Activated T-helper 17 cell treated with anti-CD3 and anti-CD28 coated beads, Interleukin-2, amount 50 U/mL, for 72 hours (primary cell): Measurements from ENCODE around the gene LCA5. TPM values are rescaled to one million over a fixed set of nuclear protein-coding genes. Genes with fewer than 3 reads are reported as not detected.

Experiments used
- ATAC-seq: fragments of 150-1000 bp; cut with Tn5 transposase; replicated peaks from 2 replicates; pipeline ENCODE4 v1.10.0; 2021; ENCODE audit warnings: mild to moderate bottlenecking, moderate library complexity
- H3K27ac Mint-ChIP-seq: one replicate; pipeline ENCODE4 v1.8.0; 2022; ENCODE audit warnings: mixed read lengths
- H3K27me3 Mint-ChIP-seq: one replicate; pipeline ENCODE4 v1.8.0; 2022; ENCODE audit warnings: mixed read lengths
- H3K36me3 Mint-ChIP-seq: one replicate; pipeline ENCODE4 v1.8.0; 2022; ENCODE audit warnings: low read depth, mild to moderate bottlenecking, mixed read lengths
- H3K4me1 Mint-ChIP-seq: one replicate; pipeline ENCODE4 v1.8.0; 2022; ENCODE audit warnings: mixed read lengths
- H3K4me3 Mint-ChIP-seq: one replicate; pipeline ENCODE4 v1.8.0; 2022; ENCODE audit warnings: mild to moderate bottlenecking, mixed read lengths
- H3K9me3 Mint-ChIP-seq: one replicate; pipeline ENCODE4 v1.8.0; 2022; ENCODE audit warnings: mixed read lengths
- total RNA-seq, 2 donors: library from RNA; stranded (reverse); gene quantifications; one replicate each; pipeline ENCODE4 v1.2.3, GENCODE V29; 2022

The LCA5 gene
- total RNA-seq, 2 donors from 2014 or later: 0.28 to 0.32 TPM

- no peaks in the 10 kb centered on the region for H3K27me3 Mint-ChIP-seq
- no peak overlapping the region for H3K4me3 Mint-ChIP-seq
- no peak overlapping the region for H3K27ac Mint-ChIP-seq
- H3K4me1 Mint-ChIP-seq: no peaks in the 10 kb centered on the region
- no peaks in the 10 kb centered on the region for H3K36me3 Mint-ChIP-seq
- no peak for ATAC-seq
- H3K9me3 Mint-ChIP-seq: no peaks in the 10 kb centered on the region
These were observed 18.4 kb downstream of the LCA5 start for GRCh38 chr6:79518842-79519241.

GRCh38 chr6:79515436-79515835 lies 21.8 kb downstream of the LCA5 start:
- no peaks in the 10 kb centered on the region for H3K9me3 Mint-ChIP-seq
- no peaks in the 10 kb centered on the region for H3K27me3 Mint-ChIP-seq
- no peak overlapping the region for H3K4me3 Mint-ChIP-seq
- H3K27ac Mint-ChIP-seq: no peak overlapping the region
- H3K4me1 Mint-ChIP-seq: no peaks in the 10 kb centered on the region
- H3K36me3 Mint-ChIP-seq: no peaks in the 10 kb centered on the region
- no peak for ATAC-seq

GRCh38 chr6:79513111-79513510 lies 24.1 kb downstream of the LCA5 start:
- H3K27ac Mint-ChIP-seq: no peak overlapping the region
- no peaks in the 10 kb centered on the region for H3K9me3 Mint-ChIP-seq
- ATAC-seq: no peak
- H3K27me3 Mint-ChIP-seq: no peaks in the 10 kb centered on the region
- H3K36me3 Mint-ChIP-seq: no peaks in the 10 kb centered on the region
- no peaks in the 10 kb centered on the region for H3K4me1 Mint-ChIP-seq
- no peak overlapping the region for H3K4me3 Mint-ChIP-seq

- no peaks in the 10 kb centered on the region for H3K4me1 Mint-ChIP-seq
- H3K36me3 Mint-ChIP-seq: no peaks in the 10 kb centered on the region
- H3K4me3 Mint-ChIP-seq: no peak overlapping the region
- H3K27me3 Mint-ChIP-seq: no peaks in the 10 kb centered on the region
- no peaks in the 10 kb centered on the region for H3K9me3 Mint-ChIP-seq
- ATAC-seq: no peak
- H3K27ac Mint-ChIP-seq: no peak overlapping the region
These were observed 25.2 kb downstream of the LCA5 start for GRCh38 chr6:79512014-79512413.

GRCh38 chr6:79510707-79511106 lies 26.5 kb downstream of the LCA5 start:
- Mint-ChIP-seq H3K27me3 (no peaks in the 10 kb centered on the region), H3K9me3 (no peaks in the 10 kb centered on the region), H3K36me3 (no peaks in the 10 kb centered on the region), H3K4me3 (no peak overlapping the region), H3K4me1 (no peaks in the 10 kb centered on the region), H3K27ac (no peak overlapping the region)
- no peak for ATAC-seq

- H3K9me3 Mint-ChIP-seq: no peaks in the 10 kb centered on the region
- H3K36me3 Mint-ChIP-seq: no peaks in the 10 kb centered on the region
- no peaks in the 10 kb centered on the region for H3K4me1 Mint-ChIP-seq
- no peak overlapping the region for H3K27ac Mint-ChIP-seq
- ATAC-seq: no peak
- no peak overlapping the region for H3K4me3 Mint-ChIP-seq
- no peaks in the 10 kb centered on the region for H3K27me3 Mint-ChIP-seq
These were observed 31.0 kb downstream of the LCA5 start for GRCh38 chr6:79506251-79506650.

- no peak overlapping the region for H3K27ac Mint-ChIP-seq
- ATAC-seq: no peak
- H3K9me3 Mint-ChIP-seq: no peaks in the 10 kb centered on the region
- H3K36me3 Mint-ChIP-seq: no peaks in the 10 kb centered on the region
- H3K4me3 Mint-ChIP-seq: no peak overlapping the region
- H3K27me3 Mint-ChIP-seq: no peaks in the 10 kb centered on the region
- no peaks in the 10 kb centered on the region for H3K4me1 Mint-ChIP-seq
These were observed 32.9 kb downstream of the LCA5 start for GRCh38 chr6:79504372-79504771.

- no peak overlapping the region for H3K27ac Mint-ChIP-seq
- H3K4me3 Mint-ChIP-seq: no peak overlapping the region
- no peak for ATAC-seq
- no peaks in the 10 kb centered on the region for H3K9me3 Mint-ChIP-seq
- no peaks in the 10 kb centered on the region for H3K27me3 Mint-ChIP-seq
- H3K36me3 Mint-ChIP-seq: no peaks in the 10 kb centered on the region
- no peaks in the 10 kb centered on the region for H3K4me1 Mint-ChIP-seq
These were observed 38.4 kb downstream of the LCA5 start for GRCh38 chr6:79498842-79499241.

GRCh38 chr6:79495246-79495645 lies 42.0 kb downstream of the LCA5 start:
- no peak for ATAC-seq
- Mint-ChIP-seq H3K36me3 (no peaks in the 10 kb centered on the region), H3K27me3 (no peaks in the 10 kb centered on the region), H3K9me3 (no peaks in the 10 kb centered on the region), H3K4me1 (no peaks in the 10 kb centered on the region), H3K27ac (no peak overlapping the region), H3K4me3 (no peak overlapping the region)

GRCh38 chr6:79494841-79495240 lies 42.4 kb downstream of the LCA5 start:
- H3K4me1 Mint-ChIP-seq: no peaks in the 10 kb centered on the region
- no peak for ATAC-seq
- H3K27me3 Mint-ChIP-seq: no peaks in the 10 kb centered on the region
- H3K9me3 Mint-ChIP-seq: no peaks in the 10 kb centered on the region
- H3K36me3 Mint-ChIP-seq: no peaks in the 10 kb centered on the region
- no peak overlapping the region for H3K27ac Mint-ChIP-seq
- H3K4me3 Mint-ChIP-seq: no peak overlapping the region

GRCh38 chr6:79470728-79471127 lies 66.5 kb downstream of the LCA5 start:
- no peak overlapping the region for H3K4me3 Mint-ChIP-seq
- H3K9me3 Mint-ChIP-seq: no peaks in the 10 kb centered on the region
- H3K27ac Mint-ChIP-seq: no peak overlapping the region
- H3K36me3 Mint-ChIP-seq: no peaks in the 10 kb centered on the region
- H3K27me3 Mint-ChIP-seq: peaks cover 17% of the 10 kb centered on the region
- no peaks in the 10 kb centered on the region for H3K4me1 Mint-ChIP-seq
- no peak for ATAC-seq

- Mint-ChIP-seq H3K4me1 (no peaks in the 10 kb centered on the region), H3K27ac (no peak overlapping the region), H3K36me3 (no peaks in the 10 kb centered on the region), H3K9me3 (no peaks in the 10 kb centered on the region), H3K4me3 (no peak overlapping the region), H3K27me3 (peaks cover 17% of the 10 kb centered on the region)
- no peak for ATAC-seq
These were observed 67.6 kb downstream of the LCA5 start for GRCh38 chr6:79469376-79470246.

GRCh38 chr6:79468587-79468986 lies 68.6 kb downstream of the LCA5 start:
- ATAC-seq: no peak
- no peak overlapping the region for H3K27ac Mint-ChIP-seq
- H3K9me3 Mint-ChIP-seq: no peaks in the 10 kb centered on the region
- no peaks in the 10 kb centered on the region for H3K4me1 Mint-ChIP-seq
- H3K36me3 Mint-ChIP-seq: no peaks in the 10 kb centered on the region
- H3K27me3 Mint-ChIP-seq: peaks cover 20% of the 10 kb centered on the region
- no peak overlapping the region for H3K4me3 Mint-ChIP-seq

GRCh38 chr6:79468116-79468515 lies 69.1 kb downstream of the LCA5 start:
- ATAC-seq: no peak
- Mint-ChIP-seq H3K9me3 (no peaks in the 10 kb centered on the region), H3K36me3 (no peaks in the 10 kb centered on the region), H3K27me3 (peaks cover 22% of the 10 kb centered on the region), H3K4me3 (no peak overlapping the region), H3K27ac (no peak overlapping the region), H3K4me1 (no peaks in the 10 kb centered on the region)

GRCh38 chr6:79467716-79468115 lies 69.5 kb downstream of the LCA5 start:
- Mint-ChIP-seq H3K9me3 (no peaks in the 10 kb centered on the region), H3K27me3 (peaks cover 22% of the 10 kb centered on the region), H3K27ac (no peak overlapping the region), H3K4me1 (no peaks in the 10 kb centered on the region), H3K4me3 (no peak overlapping the region), H3K36me3 (no peaks in the 10 kb centered on the region)
- no peak for ATAC-seq
